Measurements from ENCODE around the gene CRTC1.
A peak's percentile ranks its signal among the peaks of the same experiment; 100 is the strongest.

The CRTC1 gene

DNA sequence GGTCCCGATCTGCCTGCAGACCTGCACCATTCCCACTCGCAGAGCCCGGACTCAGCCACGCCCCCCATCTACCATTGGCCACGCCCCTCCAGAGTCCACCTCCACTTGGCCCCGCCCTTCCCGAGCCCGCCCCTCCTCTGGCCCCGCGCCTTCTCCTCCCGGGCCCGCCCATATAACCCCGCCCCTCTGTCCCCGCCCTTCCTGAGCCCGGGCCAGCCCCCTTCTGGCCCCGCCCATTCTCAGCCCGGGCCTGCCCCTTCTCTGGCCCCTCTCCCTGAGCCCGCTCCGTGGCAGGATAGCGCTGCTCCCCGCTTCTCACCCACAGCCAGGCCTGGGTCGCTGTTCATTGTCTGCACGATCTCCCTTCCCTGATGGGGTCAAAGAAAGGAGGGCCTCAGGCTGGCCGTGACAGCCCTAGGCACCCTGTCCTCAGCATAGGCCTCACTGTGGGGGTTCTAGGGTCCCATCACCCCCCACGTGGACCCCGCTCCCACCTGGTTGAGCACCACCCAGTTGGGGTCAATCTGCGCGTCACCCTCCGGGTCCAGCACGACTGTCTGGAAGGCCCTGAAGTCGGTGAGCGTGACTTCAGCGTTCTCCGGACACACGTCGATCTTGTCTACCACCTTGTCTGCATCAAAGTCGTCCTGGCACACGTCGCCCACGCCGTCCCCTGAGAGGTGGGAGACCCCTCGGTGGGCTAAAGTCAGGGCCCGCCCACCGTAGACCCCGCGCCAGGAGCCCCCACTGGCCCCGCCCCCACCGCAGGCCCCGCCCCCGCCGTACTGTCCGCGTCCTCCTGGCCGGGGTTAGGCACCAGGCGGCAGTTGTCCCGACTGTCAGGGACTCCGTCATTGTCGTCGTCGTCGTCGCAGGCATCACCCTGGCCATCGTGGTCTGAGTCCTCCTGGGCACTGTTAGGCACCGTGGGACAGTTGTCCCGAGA lies 102.0 kb downstream of the CRTC1 start:
- DNase-seq (ENCODE audit: low spot score) = peak; percentile 39

- DNase-seq (ENCODE audit: low spot score) = no peak
Measured at GRCh38 chr19:18788529-18789421, 105.3 kb downstream of the CRTC1 start.

GRCh38 chr19:18789422-18789869 lies 106.0 kb downstream of the CRTC1 start:
- DNase-seq (ENCODE audit: low spot score) = no peak

DNA sequence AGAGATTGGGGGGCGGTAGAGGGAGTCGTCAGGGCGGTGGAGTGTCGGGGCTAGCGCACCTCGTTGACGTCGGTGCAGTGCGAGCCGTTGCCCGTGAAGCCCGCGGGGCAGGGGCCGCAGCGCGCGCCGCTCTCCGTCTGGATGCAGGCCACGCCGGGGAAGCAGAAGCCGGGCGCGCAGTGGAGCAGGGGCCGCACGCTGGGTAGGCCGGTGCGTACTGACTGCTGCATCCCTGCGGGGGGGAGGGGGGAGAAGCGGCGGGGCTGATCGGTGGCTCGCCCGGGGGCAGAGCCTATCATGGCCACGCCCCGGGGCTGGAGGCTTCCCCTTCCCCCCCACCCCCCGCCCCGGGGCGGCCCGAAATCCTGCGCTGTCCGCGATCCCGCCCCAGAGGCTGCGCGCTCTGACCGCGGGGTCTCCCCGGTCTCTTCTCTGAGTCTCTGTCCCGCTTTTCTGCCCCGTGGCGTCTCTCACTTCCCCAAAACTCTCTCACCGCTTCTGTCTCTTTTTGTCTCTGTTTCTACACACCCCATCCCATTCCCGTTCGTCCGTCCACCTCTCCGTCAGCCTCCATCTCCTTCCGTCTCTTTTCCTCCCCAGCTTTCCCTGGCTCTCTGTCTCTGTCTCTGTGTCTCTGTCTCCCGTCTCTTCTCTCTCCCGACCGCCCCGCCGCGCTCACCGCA lies 106.5 kb downstream of the CRTC1 start:
- no peak for DNase-seq (ENCODE audit: low spot score)

DNA sequence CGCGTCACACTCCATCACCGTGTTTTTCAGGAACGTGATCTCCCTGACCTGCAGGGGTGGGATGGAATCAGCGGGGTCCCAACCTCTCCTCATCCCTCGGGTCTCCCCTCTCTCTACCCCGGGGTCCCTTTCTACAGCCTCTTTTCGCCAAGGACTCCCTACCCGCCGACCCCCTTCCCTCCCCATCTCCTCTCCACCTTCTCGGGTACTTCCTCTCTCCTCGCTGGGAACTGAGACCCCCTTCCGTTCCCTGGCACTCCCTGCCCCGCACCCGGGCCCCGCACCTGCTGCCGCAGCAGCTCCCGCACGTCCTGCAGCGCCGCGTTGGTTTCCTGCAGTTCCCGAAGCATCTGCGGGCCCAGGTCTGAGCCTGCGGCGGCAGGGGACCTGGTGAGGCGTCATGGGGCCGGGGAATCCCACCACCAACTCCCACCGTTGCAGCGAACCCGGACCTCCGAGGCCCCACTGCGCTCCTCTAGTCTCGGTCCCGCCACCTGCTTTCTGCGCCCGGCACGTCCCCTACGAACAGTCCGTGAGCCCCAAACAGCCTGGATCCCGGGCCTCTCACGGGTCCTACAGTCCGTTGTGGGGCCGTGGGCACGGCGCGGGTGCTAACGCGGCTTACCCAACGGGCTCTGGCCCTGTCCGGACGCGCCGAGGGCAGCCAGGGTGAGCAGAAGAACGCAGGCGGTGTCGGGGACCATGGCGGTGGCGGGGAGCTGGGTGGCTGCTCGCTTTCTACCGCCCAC lies 107.3 kb downstream of the CRTC1 start, which contains the start of gene COMP:
COMP (minus strand) TSS at position 740 of the 749 bp plus-strand sequence; CDS start at position 704, 36 bp downstream.
- no peak for DNase-seq (ENCODE audit: low spot score)

DNA sequence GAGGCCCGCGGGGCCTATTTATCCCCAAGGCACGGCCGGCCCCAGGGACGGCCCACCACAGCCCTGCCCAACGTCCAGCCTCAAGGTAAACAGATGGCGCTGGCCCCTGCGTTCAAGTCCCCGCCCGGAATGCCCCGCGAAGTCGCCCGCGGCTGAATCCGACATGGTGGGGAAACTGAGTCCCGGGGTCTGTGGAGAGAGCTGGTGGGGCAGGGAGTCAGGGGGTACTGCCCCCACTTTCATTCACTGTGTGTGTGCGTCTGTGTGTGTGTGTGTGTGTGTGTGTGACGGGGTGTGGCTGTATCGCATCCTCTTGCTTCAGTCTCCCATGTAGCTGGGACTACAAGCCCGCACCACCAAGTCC lies 107.8 kb downstream of the CRTC1 start:
- DNase-seq (ENCODE audit: low spot score) = no peak

GRCh38 chr19:18792661-18793060 lies 109.2 kb downstream of the CRTC1 start:
- no peak for DNase-seq (ENCODE audit: low spot score)

GRCh38 chr19:18793144-18794028 lies 109.9 kb downstream of the CRTC1 start:
- DNase-seq (ENCODE audit: low spot score) = no peak

- no peak for DNase-seq (ENCODE audit: low spot score)
Measured at GRCh38 chr19:18794029-18794313, 110.5 kb downstream of the CRTC1 start.

GRCh38 chr19:18794692-18795091 lies 111.2 kb downstream of the CRTC1 start:
- DNase-seq (ENCODE audit: low spot score) = no peak

DNA sequence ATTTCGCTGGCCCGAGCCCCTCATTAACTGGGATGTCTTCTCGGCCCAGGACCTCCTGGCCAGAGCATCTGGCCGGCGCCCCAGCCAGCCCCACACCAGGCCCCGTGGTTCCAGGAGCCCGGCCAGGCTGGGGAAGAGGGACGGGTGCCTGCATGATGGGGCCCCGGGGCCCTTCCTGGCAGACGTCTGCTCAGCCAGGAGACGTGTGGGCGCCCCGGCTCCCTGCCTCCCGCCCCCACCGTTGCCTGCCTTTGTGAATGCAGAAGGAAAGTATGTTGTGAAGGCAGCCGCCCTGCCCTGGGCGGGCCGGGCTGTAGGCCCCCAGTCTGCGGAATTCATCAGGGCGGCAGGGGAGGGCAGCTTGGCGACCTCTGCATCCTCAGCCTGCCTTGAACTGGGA lies 112.1 kb downstream of the CRTC1 start:
- DNase-seq (ENCODE audit: low spot score) = no peak

GRCh38 chr19:18796239-18796638 lies 112.8 kb downstream of the CRTC1 start:
- DNase-seq (ENCODE audit: low spot score) = no peak

DNA sequence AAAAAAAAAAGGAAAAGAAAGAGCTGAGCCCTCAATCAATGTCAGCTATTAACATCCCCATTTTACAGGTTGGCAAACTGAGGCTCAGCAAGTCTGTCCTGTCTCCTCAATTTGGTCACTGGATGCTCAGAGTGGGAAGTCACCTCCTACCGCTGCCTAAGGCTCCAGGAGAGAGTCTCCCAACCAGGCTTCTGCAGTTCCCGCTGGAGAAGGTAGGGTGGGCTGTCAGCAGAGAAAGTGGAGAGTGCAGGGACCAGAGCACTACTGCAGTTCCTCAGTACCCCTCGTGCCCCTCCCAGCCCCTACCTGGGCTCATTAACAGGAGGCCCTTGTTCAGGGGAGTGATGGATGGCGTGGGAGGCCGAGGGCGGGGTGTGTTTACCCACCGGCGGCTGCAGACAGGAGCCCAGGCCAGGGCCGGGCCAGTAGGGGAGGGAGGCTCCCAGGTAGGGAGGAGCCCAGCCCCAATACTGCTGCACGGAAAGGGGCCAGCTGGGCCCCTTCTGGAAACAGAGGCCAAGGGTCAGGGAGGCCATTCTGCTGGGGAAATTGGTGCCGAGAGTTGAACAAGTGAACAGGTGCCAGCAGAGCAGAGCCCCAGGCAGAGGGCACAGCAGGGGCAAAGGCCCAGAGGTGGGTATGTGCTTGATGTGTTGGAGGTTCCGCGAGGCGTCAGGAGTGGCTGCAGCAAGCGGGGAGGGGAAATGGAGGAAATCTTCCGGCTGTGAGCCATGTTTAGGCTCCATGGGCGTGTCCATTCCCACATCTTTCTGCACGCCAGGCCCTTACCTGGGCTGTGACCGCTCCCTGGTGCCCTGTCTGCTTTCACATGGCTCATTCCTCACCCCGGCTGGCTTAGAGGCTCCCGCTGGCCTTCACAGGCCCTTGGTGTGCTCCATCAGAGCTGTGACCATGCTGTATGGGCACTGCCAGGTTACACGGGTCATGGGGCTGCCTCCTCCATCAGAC lies 115.2 kb downstream of the CRTC1 start:
- DNase-seq (ENCODE audit: low spot score) = no peak

DNA sequence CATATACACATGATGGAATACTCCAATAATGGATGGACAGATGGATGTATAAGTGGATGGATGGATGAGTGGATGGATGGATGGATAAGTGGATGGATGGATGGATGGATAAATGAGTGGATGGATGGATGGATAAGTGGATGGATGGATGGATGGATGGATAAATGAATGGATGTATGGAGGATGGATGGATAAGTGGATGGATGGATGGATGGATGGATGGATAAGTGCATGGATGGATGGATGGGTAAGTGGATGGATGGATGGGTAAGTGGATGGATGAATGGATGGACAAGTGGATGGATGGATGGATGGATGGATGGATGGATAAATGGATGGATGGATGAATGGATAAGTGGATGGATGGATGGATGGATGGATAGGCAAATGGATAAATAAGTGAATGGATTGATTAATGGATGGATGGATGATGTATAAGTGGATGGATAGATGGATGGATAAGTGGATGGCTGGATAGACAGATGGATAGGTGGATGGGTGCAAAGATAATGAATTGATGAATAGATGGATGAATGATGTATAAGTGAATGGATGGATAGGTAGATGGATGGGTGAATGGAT lies 116.0 kb downstream of the CRTC1 start:
- DNase-seq (ENCODE audit: low spot score) = no peak

- no peak for DNase-seq (ENCODE audit: low spot score)
Measured at GRCh38 chr19:18800079-18800478, 116.6 kb downstream of the CRTC1 start.

DNA sequence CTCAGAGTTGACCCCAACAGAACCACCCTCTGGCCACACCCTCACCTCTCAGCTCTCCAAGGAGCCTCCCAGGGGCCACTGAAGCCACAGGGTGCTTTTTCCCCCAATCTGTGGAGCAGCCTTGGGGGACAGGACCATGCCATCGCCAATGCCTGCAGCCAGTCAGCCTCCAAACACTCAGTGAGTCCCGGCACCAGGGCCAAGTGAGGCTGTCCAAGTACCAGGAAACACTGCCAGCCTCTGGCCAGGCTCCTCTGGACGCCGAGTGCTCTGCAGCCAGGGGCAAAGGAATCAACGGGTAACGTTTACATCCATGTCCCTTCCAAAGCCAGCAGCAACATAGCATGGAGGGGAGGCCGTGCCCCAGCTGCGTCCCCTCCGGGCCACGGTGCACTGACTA lies 117.2 kb downstream of the CRTC1 start:
- no peak for DNase-seq (ENCODE audit: low spot score)

- DNase-seq (ENCODE audit: low spot score) = no peak
Measured at GRCh38 chr19:18802354-18802753, 118.9 kb downstream of the CRTC1 start.

GRCh38 chr19:18803550-18804138 lies 120.2 kb downstream of the CRTC1 start:
- DNase-seq (ENCODE audit: low spot score) = no peak
